ENCODE data around the gene SST.

The SST gene

DNA sequence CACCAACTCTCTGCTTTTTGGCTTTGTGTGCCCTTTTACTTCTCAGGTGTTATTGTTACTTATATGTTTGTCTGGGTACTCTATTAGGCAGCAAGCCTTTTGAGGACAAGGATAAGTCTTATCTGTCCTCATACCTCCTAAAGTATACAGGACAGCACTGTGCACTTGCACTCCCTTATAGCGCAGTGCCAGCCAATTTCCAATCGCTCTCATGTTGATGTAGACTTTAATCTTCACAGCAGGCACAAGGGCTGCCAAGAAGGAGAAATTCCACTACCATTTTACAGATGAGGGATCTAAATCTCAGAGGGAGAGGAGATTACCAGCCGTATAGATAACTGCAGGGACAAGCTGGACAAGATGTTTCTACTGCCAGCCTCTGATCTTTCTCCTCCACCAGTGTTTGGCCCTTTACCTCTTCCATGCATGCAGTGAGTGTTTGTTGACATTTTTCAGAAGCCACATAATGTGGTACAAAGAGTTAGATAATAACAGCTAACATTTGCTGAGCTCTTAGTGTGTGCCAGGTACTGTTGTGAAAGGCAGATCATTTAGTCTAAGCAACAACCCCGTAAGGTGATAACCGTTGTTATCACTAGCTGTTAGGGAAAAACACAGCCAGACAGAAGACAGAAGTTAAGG is 30.1 kb downstream of the SST start:
- no peaks in the 10 kb centered on the region for H3K4me1 ChIP-seq (ENCODE audit: low read length)
- H3K27ac ChIP-seq (ENCODE audit: low read length) = no peak overlapping the region
- no peaks in the 10 kb centered on the region for H3F3A ChIP-seq (ENCODE audit: insufficient read depth, low read length)
- no peak overlapping the region for H3K4me3 ChIP-seq (ENCODE audit: low read length)
- no peak for DNase-seq
- TF ChIP-seq, protein P1, sequence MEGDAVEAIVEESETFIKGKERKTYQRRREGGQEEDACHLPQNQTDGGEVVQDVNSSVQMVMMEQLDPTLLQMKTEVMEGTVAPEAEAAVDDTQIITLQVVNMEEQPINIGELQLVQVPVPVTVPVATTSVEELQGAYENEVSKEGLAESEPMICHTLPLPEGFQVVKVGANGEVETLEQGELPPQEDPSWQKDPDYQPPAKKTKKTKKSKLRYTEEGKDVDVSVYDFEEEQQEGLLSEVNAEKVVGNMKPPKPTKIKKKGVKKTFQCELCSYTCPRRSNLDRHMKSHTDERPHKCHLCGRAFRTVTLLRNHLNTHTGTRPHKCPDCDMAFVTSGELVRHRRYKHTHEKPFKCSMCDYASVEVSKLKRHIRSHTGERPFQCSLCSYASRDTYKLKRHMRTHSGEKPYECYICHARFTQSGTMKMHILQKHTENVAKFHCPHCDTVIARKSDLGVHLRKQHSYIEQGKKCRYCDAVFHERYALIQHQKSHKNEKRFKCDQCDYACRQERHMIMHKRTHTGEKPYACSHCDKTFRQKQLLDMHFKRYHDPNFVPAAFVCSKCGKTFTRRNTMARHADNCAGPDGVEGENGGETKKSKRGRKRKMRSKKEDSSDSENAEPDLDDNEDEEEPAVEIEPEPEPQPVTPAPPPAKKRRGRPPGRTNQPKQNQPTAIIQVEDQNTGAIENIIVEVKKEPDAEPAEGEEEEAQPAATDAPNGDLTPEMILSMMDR (IDR thresholded peaks at IDR 0.05; ENCODE audit: low read length) = no peak
- TF ChIP-seq EZH2 (optimal IDR thresholded peaks at IDR 0.05; ENCODE audit: low read depth, low read length) (no peak), EZH2phosphoT487 (IDR thresholded peaks at IDR 0.05; ENCODE audit: low read length) (no peak)
- H3K36me3 ChIP-seq (replicated peaks; ENCODE audit: insufficient read depth, low read length) = no peaks in the 10 kb centered on the region
- H3K9me3 ChIP-seq (replicated peaks; ENCODE audit: insufficient read depth, low read length) = no peaks in the 10 kb centered on the region
- no peak overlapping the region for H3K9ac ChIP-seq (ENCODE audit: low read length)
- no peaks in the 10 kb centered on the region for H4K20me1 ChIP-seq (ENCODE audit: insufficient read depth, low read length)
- H2AFZ ChIP-seq (ENCODE audit: low read length) = no peak overlapping the region
- H3K9me2 ChIP-seq (replicated peaks; ENCODE audit: insufficient read depth, low read length) = no peaks in the 10 kb centered on the region
- no peak overlapping the region for H3K4me2 ChIP-seq (ENCODE audit: low read depth, low read length)
- H3K79me2 ChIP-seq (ENCODE audit: low read length) = no peaks in the 10 kb centered on the region
- no peaks in the 10 kb centered on the region for H3K27me3 ChIP-seq (replicated peaks; ENCODE audit: insufficient read depth, low read length)

DNA sequence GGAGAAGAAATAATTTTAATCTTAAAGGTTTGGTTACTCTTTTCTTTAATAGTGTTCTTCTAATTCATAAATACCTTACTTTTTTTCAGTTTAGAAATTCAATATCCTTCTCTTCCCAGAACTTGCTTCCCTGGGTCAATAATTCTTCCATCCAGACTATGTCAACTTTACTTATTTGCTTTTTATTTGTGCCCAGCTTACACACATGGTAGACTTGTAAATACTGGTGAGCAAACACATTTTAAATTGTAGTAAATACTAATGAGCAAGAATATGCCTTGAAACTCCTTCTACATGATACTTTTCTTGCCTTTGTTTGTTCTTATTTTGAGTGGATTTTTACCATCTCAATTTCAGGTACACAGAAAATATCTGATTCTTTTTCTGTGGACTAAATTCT is 33.7 kb downstream of the SST start:
- H3K9me3 ChIP-seq (replicated peaks; ENCODE audit: insufficient read depth, low read length) = no peaks in the 10 kb centered on the region
- H3F3A ChIP-seq (ENCODE audit: insufficient read depth, low read length) = no peaks in the 10 kb centered on the region
- H3K4me1 ChIP-seq (ENCODE audit: low read length) = no peaks in the 10 kb centered on the region
- H3K36me3 ChIP-seq (replicated peaks; ENCODE audit: insufficient read depth, low read length) = no peaks in the 10 kb centered on the region
- no peak for DNase-seq
- no peak overlapping the region for H2AFZ ChIP-seq (ENCODE audit: low read length)
- no peaks in the 10 kb centered on the region for H3K9me2 ChIP-seq (replicated peaks; ENCODE audit: insufficient read depth, low read length)
- H3K79me2 ChIP-seq (ENCODE audit: low read length) = no peaks in the 10 kb centered on the region
- H3K4me2 ChIP-seq (ENCODE audit: low read depth, low read length) = no peak overlapping the region
- no peak overlapping the region for H3K27ac ChIP-seq (ENCODE audit: low read length)
- TF ChIP-seq EZH2phosphoT487 (IDR thresholded peaks at IDR 0.05; ENCODE audit: low read length) (no peak), EZH2 (optimal IDR thresholded peaks at IDR 0.05; ENCODE audit: low read depth, low read length) (no peak)
- TF ChIP-seq, protein P1 (IDR thresholded peaks at IDR 0.05; ENCODE audit: low read length) = no peak
- no peaks in the 10 kb centered on the region for H3K27me3 ChIP-seq (replicated peaks; ENCODE audit: insufficient read depth, low read length)
- H3K4me3 ChIP-seq (ENCODE audit: low read length) = no peak overlapping the region
- no peak overlapping the region for H3K9ac ChIP-seq (ENCODE audit: low read length)
- H4K20me1 ChIP-seq (ENCODE audit: insufficient read depth, low read length) = no peaks in the 10 kb centered on the region

DNA sequence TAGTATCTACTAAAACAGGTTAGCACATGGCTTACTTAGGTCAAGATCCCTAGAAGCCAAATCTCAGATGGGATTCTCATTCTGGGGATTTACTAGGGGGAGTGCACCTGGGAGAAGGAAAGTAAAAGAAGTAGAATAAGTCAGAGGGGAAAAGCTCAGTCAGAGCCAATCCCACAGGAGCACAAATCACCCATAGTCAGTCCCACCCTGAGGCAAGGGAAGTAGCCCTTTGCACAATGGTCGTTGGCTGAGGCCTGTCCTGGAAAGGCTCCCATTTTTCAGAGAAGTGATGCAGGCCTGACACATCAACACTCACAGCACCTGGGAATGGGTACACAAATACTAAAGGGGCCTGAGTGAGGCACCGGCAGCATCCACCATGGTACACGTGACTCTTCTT is 39.8 kb downstream of the SST start:
- TF ChIP-seq EZH2 (optimal IDR thresholded peaks at IDR 0.05; ENCODE audit: low read depth, low read length) = no peak
- TF ChIP-seq EZH2phosphoT487 (IDR thresholded peaks at IDR 0.05; ENCODE audit: low read length) = no peak
- TF ChIP-seq, protein P1 (IDR thresholded peaks at IDR 0.05; ENCODE audit: low read length) = no peak
- H3K36me3 ChIP-seq (replicated peaks; ENCODE audit: insufficient read depth, low read length) = no peaks in the 10 kb centered on the region
- H3K9me2 ChIP-seq (replicated peaks; ENCODE audit: insufficient read depth, low read length) = no peaks in the 10 kb centered on the region
- H3K4me2 ChIP-seq (ENCODE audit: low read depth, low read length) = no peak overlapping the region
- no peaks in the 10 kb centered on the region for H3F3A ChIP-seq (ENCODE audit: insufficient read depth, low read length)
- H3K27me3 ChIP-seq (replicated peaks; ENCODE audit: insufficient read depth, low read length) = no peaks in the 10 kb centered on the region
- H3K27ac ChIP-seq (ENCODE audit: low read length) = no peak overlapping the region
- no peaks in the 10 kb centered on the region for H4K20me1 ChIP-seq (ENCODE audit: insufficient read depth, low read length)
- no peak overlapping the region for H2AFZ ChIP-seq (ENCODE audit: low read length)
- H3K79me2 ChIP-seq (ENCODE audit: low read length) = no peaks in the 10 kb centered on the region
- DNase-seq = no peak
- no peak overlapping the region for H3K4me3 ChIP-seq (ENCODE audit: low read length)
- no peak overlapping the region for H3K9ac ChIP-seq (ENCODE audit: low read length)
- no peaks in the 10 kb centered on the region for H3K9me3 ChIP-seq (replicated peaks; ENCODE audit: insufficient read depth, low read length)
- no peaks in the 10 kb centered on the region for H3K4me1 ChIP-seq (ENCODE audit: low read length)
